Neural progenitor cell (in vitro differentiated cells): ENCODE results near the gene FAF1.

Experiments used
- CTCF ChIP-seq: fragments of 200-600 bp; sonication (generic); IDR thresholded peaks from 2 replicates; pipeline ENCODE4 v1.5.1; 2017; ENCODE audit warnings: antibody characterized with exemption, mild to moderate bottlenecking
- EZH2phosphoT487 ChIP-seq: fragments of 200-600 bp; sonication (generic); IDR thresholded peaks from 2 replicates; pipeline ENCODE4 v1.6.1; 2017; ENCODE audit warnings: antibody characterized with exemption

- TF ChIP-seq CTCF: no peak
- TF ChIP-seq EZH2phosphoT487: no peak
Measured at GRCh38 chr1:50646526-50646925, 313.5 kb downstream of the FAF1 start.
